Astrocyte of the cerebellum (primary cell): ENCODE measurements around the gene CUX1.

ENCODE experiments used
- DNase-seq: peaks from one replicate; pipeline ENCODE4 v3.0.0-alpha.2; 2011; ENCODE audit warnings: low read depth
- H3K4me3 ChIP-seq: 2 replicates; pipeline ENCODE4 v1.5.1; 2011; ENCODE audit warnings: mild to moderate bottlenecking, low read depth, low read length, moderate library complexity
- CTCF ChIP-seq: IDR thresholded peaks from 2 replicates; pipeline ENCODE4 v1.5.1; 2012; ENCODE audit warnings: low read length, low read depth, moderate library complexity, mild to moderate bottlenecking; ENCODE audit errors: missing control alignments
- in situ Hi-C: cut with HindIII; loops from 2 replicates; pipeline ENCODE4 v1.10.0; 2017; ENCODE audit warnings: low sequenced_read_pairs

The CUX1 gene

DNA sequence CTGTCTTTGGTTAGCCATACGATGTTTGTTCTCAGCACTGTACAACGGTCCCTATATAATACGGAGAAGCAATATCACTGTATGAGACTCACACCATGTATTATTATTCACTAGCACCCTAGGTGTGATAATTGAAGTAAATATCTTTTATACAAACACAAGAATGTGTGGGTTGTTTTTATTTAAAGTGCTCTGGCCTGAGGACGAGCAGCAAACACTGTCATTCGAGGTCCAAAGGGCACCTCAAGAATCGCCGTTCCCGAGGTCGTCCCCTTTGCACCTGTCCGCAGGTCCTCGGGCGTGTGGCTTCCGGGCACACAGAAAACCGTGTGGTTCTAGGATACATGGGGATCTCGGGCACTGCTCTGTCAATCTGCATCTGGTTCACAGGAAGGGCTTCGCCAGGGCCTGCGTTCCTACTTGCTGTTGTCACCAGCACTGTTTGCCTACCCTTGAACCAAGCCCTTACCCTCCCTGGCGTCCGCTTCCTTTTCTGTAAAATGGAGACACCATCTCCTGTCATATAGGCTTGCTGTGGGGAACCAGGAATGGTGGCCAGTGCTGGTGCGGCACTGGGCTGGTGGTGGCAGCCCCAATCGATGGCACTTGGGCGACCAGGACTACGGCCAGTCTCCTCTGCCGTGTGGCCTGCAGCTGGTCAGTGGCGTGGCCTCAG is 440.8 kb downstream of the CUX1 start:
- in situ Hi-C loops: no loop called here
- no peak for TF ChIP-seq CTCF
- DNase-seq: no peak
- no peak overlapping the region for H3K4me3 ChIP-seq

GRCh38 chr7:102258749-102259107 is 441.3 kb downstream of the CUX1 start:
- TF ChIP-seq CTCF: no peak
- no peak overlapping the region for H3K4me3 ChIP-seq
- no peak for DNase-seq
- in situ Hi-C loops: no loop called here

- DNase-seq: peak; percentile 51
- TF ChIP-seq CTCF: no peak
- H3K4me3 ChIP-seq: no peak overlapping the region
- in situ Hi-C loops: no loop called here
These were observed 443.4 kb downstream of the CUX1 start for GRCh38 chr7:102260856-102261255.

DNA sequence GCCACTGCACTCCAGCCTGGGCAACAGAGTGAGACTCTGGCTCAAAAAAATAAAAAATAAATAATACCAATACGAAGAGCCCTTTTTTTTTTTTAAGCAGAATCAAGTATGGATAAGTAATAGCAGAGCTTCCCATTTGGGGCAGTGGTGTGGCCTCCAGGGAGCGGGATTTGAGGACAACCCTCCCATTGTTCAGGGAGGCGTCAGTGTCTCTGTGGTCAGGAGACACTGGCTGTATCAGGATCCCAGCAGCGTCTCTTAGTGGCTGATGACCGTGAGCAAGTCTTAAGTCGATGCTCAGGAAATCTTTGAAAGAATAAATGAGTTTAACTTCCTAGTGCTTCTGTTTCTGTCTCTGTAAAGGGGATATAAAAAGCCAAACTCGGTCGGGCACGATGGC is 444.0 kb downstream of the CUX1 start:
- in situ Hi-C loops: no loop called here
- DNase-seq: no peak
- no peak overlapping the region for H3K4me3 ChIP-seq
- TF ChIP-seq CTCF: no peak

GRCh38 chr7:102262546-102262945 is 445.1 kb downstream of the CUX1 start:
- in situ Hi-C loops: no loop called here
- H3K4me3 ChIP-seq: no peak overlapping the region
- no peak for TF ChIP-seq CTCF
- DNase-seq: no peak

DNA sequence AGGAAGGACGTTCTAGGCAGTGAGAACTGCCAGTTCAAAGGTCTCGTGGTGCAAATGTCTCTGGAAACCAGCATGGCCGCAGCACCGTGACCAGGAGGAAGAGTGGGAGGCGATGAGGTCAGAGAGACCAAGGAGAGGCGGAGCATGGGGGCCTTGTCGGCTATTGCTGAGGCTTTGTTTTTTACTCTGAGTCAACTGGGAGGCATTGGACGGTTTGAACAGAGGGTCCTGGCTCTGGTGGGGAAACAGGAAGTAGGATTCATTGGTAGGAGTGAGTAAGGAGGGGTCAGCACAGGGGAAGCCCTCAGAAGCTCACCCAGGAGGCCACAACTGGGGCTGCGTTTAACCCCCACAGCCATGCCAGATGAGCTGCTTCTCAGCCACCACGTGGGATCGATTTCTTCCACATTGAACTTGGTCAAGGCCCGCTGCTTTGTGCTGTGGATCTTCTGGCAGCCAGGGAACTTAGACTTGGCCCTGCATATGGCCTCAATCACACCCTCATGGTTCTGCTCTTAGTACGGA is 447.0 kb downstream of the CUX1 start:
- no peak for TF ChIP-seq CTCF
- in situ Hi-C loops: no loop called here
- H3K4me3 ChIP-seq: no peak overlapping the region
- DNase-seq: no peak
